ENCODE measurements around the gene HOXA9.

The HOXA9 gene

DNA sequence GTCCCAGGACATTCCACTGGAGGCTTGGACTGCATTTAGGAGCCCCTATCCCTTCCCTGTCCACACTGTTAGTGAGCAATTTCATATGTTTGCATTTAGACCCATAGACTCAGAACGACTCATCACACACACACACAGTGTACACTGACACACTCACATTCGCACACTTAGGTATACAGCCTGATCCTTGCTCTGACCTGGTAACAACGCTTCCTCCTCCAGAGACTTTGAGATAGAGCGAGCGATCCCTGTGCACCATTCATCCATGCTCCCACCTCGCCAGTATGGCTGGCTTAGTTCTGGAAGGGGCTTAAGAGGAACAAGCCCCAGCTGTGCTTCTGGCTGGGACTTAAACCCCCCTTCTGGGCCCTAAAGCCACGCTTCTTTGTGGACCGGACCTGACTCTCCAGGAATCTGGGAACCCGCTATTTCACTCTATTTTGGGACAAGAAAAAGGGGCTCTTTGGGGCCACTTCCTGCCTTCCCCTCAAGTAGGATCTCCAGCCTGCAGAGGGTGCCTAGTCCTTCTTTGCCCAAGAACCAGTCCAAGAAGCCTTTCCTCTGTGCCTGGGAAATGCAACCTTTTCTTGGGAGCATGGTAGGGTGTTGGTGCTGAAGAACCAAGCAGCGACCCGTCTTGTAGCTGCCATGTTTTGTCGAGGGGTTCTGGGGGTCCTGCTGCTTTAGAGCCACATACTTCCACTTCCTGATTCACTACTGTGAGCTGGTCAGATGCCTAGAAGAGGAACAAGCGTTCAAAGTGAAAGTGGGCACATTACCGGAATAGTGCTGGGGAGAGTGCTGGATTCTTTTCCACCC lies 35.6 kb upstream of the HOXA9 start:
- DNase-seq (ENCODE audit: low read depth), result no peak

GRCh38 chr7:27199849-27200760 lies 34.8 kb upstream of the HOXA9 start, which contains the start of gene HOXA13:
Gene HOXA13 (minus strand): TSS chr7:27200091. CDS start chr7:27200077, 14 bp downstream.
- no peak for DNase-seq (ENCODE audit: low read depth)

GRCh38 chr7:27198871-27199801 lies 33.8 kb upstream of the HOXA9 start:
- no peak for DNase-seq (ENCODE audit: low read depth)

DNA sequence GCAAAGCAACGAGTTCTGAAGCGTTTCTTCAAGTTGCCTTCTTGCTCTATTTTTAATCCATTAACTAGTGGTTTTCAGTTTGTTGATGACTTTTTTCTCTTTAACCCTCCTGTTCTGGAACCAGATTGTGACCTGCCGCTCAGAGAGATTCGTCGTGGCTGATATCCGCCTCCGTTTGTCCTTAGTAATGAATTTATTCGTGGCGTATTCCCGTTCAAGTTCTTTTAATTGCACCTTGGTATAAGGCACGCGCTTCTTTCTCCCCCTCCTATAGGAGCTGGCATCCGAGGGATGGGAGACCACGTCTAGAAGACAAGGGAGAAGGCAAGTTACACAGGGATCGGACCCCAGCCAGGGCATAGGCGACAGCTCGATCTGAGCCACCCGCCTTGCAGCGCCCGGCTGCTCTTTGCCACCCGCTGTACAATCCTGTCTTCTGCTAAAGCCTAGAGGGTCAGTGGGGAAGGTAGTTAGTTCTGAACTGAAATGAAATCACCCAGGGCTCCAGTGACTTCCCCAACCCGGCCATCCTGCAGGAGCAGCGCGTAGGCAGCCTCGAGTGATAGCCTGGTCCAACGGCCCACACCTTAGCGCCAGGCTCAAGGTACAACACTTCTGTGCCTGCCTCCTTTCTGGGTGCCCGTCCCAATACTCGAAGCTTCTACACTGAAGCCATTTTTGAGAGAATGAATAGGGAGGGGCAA lies 33.0 kb upstream of the HOXA9 start:
- no peak for DNase-seq (ENCODE audit: low read depth)

GRCh38 chr7:27197137-27198042 lies 32.1 kb upstream of the HOXA9 start:
- DNase-seq (ENCODE audit: low read depth), result no peak

DNA sequence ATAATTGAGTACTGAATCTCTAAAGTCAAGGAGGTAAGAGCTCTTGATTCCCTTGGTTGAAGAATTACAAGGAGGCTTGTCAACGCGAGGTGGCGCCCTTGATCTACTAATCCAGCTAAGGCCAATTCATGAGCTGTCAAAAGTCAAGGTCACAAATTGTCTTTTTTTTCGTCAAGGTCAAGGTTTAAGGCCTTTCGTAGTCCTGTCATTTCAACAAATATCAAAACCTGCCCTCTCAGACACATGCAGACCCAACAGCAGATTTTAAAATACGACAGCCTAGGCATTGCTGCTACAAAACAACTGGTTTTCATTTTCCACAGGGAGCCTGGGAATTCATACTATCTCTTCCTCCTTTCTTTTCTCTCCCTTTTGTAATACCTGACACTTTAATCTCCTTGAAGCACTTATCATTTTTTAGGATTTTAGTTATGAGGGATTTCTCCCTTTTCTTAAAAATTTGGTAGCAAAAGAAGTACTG lies 31.0 kb upstream of the HOXA9 start:
- peak; percentile 75 for DNase-seq (ENCODE audit: low read depth)

DNA sequence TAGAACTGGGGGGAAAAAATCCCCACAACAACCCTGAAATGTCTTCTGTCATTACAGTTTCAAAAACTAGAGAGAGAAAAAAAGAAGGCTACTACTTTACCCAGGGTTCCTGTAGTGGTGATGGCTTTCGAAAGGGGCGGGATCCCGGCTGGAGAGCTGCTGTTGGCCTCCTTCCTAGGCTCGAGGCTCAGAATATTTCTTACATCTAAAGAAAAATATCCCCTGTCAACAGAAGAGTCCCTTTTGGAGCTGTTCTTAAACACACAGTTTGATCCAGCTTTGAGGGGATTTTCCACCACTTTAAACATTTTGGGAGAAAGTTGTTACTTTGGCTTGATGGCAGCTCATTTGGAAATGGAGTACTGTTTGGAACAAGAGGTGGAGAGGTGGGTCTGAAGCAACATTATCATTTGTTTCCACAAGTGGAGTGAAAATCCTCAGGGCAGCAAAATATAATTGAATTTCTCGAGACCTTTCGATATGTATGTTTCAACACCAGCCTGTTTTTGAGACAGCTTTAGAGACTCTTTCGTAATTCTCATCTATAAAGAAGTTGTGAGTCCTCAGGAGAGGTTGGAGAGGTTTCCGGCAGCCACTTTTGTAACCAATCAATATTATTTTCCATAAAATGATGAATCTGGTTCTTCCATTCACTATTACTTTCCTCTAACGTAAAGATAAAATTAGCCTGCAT lies 29.5 kb upstream of the HOXA9 start:
- no peak for DNase-seq (ENCODE audit: low read depth)

- no peak for DNase-seq (ENCODE audit: low read depth)
These were observed 28.6 kb upstream of the HOXA9 start for GRCh38 chr7:27194002-27194352.

- DNase-seq (ENCODE audit: low read depth), result no peak
These were observed 28.1 kb upstream of the HOXA9 start for GRCh38 chr7:27193335-27194001.

- DNase-seq (ENCODE audit: low read depth), result no peak
These were observed 27.4 kb upstream of the HOXA9 start for GRCh38 chr7:27192546-27193334.

DNA sequence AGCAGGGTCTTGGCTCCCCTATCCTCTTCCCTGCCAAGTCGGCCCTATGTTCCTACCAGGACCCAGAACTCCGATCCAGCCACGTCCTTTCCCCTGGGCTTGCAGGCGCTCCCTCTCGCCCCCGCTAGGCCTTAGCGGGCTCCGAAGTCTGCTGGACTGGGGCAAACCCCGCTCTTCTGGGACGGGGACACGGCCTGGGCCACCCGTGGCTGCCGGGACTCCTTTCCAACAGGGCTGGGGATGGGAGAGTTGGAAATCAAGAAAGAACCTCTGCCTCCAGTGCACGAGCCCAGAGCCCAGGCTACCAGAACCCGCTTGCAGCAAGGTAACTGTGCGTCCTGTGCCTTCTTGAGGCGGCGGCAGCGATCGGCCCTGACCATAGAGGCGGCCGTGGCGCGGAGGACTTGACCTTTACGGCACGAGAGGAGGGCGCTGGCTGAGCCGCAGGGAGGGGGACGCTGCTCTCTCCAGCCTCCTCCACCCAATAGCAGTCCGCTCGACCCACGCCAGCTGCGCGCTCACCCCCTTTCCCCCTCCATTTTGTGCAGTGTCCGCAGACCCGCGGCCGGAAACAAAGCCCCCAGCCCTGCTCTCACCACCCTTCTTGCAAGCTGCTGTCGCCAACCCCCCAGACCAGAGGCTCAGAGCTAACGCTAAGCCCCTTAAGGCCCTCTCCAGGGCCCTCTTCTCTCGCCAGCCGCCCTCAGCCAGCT lies 26.7 kb upstream of the HOXA9 start:
- DNase-seq (ENCODE audit: low read depth), result no peak

- no peak for DNase-seq (ENCODE audit: low read depth)
These were observed 25.9 kb upstream of the HOXA9 start for GRCh38 chr7:27191161-27191731.

DNA sequence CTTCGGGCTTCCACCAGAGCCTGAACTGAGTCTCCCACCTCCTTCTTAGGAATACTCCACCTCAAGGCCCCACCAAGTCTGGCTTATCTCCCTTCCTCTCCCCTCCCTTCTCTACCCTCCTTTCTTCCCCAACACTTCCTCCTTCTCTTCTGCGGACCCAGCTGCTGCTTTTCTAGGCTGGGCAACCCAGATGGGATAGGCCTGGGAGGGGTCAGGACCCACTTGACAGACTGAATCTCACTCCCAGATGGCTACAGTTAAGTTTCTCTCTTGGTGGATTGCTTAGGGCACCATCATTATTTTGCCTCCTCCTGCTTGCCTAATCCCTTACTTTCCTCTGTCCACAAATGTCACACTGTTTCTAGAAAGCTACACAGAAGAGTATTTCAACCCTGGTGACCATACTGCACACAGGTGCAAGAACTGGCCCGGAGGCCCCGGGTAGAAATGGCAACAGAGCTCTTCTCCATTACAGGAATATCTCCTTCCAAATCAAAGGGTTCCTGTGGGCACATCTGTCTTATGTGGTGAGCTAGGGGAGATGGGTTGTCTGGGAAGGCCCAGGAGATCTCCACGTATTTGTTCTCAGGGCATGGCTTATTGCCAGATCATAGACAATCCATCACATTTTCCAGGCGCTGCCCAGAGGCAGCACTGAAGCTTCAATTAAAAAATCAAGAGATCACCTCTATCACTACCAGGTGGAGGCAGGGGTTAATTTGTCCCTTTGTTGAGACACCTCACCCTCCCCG lies 24.8 kb upstream of the HOXA9 start:
- DNase-seq (ENCODE audit: low read depth), result no peak

- DNase-seq (ENCODE audit: low read depth), result no peak
These were observed 24.1 kb upstream of the HOXA9 start for GRCh38 chr7:27189295-27189996.

DNA sequence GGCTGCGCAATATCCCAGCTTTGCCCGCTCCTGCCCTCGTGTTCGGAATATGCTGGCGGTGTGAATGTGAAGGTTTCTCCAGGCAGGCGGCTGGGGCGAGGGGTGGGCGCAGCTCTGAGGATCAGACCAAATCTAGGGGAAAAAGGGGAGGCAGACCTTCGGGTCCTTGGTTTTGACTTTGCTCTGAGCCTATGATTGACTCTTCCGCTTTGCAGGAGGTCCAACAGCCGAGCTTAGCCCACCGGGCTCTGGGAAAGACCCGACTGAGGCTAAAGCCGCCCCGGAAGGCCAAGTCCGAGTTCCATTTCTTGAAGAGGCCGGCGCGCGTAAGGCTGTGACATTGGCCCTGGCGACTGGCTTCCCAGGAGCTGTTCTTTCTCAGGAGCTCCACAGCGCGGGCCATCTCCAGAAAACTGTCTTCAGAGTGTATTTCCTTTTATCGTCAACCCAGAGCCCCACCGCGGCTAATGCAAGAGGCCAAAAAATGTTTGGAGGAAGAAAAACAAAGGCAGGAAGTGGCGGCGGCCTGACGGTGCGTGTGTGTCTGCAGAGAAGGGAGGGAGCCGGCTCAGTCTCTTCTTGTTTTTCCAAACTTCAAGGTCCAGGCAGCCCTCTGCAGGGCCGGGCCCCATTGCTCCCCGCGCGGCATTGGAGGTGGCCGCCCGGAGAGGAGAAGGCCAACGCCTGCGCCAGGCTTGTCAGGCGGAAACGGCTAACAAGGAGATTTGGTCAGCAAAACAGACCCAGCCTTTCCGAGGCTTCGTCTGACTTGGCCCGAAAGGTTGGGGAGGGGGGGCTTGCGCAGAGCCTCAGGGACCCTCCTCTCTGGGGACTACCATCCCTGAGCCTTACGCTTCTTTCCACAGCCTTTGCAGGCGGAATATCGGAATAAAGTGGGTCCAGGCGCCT lies 23.3 kb upstream of the HOXA9 start:
- no peak for DNase-seq (ENCODE audit: low read depth)

Measured in activated T-cell treated with anti-CD3 and anti-CD28 coated beads for 24 hours (primary cell).